HL-60/S4 treated with phorbol 12-myristate 13-acetate at 8.2 ng/mL for 4 days and 3 days (cell line): ENCODE measurements around the gene SFRP4.
"Not testable (repeated sequence)": the region's sequence is repeated elsewhere in the genome, so short reads cannot be mapped to it uniquely, and the experiment has no call there.

Experiments used
- in situ Hi-C: fragments of 300-500 bp; cut with MboI; formaldehyde crosslinking; loops from 2 replicates; pipeline ENCODE4 v1.15.0; 2022; ENCODE audit warnings: low sequenced_read_pairs

The SFRP4 gene

GRCh38 chr7:37916673-37917660, at the start of gene SFRP4:
SFRP4 (minus strand) TSS chr7:37916817; CDS start chr7:37916537, 280 bp downstream.
- in situ Hi-C loops = loop anchor here (25.0 kb wide), 2 partner anchors 295 to 420 kb away; no protein-coding TSS in a partner anchor

GRCh38 chr7:37964196-37964595, 47.6 kb upstream of the SFRP4 start:
- in situ Hi-C loops = no loop called here

GRCh38 chr7:37961251-37961650, 44.6 kb upstream of the SFRP4 start:
- in situ Hi-C loops = no loop called here

GRCh38 chr7:37960483-37960882, 43.9 kb upstream of the SFRP4 start:
- in situ Hi-C loops = no loop called here

DNA sequence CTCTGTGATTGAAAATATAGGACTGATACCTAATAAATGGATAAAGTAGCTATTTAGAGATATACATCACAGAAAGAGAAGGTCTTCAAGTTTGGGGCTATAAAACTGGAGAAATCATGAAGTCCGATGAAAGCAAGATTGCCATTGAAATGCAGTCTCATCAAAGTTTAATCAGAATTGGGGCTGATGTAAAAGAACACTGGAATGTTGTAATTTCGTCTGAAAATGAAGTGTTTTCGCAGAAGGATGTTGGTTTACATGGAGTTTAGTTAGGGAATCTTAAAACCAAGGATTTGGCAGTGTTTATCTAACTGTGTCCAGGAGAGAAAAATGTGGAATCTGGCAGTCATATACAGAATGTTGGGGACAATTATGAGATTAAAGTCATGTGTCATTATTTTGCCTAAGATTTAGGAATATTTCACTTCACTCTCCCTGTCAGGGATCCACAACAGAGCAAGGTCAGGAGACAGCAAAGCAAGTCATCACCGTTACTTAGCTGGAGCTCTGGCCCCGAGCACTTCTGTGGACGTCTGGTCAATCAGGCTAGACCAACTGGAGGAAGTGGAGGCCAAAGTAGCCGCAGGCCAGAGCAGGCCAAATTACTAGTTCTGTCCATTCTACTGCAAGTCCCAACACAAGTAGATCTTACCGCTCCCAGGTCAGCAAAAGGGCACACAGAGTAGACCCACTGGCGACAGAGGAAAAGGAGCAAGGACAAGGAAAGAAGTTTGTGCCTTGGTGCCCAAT, 40.8 kb upstream of the SFRP4 start:
- in situ Hi-C loops = no loop called here

DNA sequence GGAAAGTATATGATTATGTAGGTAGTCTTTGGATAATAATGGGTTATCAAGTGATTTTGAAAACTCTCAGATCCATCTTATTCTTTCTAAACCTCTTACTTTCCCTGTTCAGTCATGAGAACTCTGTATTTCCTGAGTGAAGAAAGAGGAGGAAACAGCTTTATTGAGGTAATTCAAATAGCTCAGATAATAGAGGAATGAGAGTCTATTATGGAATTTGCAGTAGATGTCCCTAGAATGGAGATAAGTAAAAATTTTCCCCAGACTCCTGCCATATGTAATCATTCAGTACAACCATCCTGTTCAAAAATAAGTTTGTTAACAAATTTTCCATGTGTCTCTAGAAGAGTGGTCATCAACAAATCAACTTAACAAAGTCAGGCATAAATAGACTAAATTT, 40.2 kb upstream of the SFRP4 start:
- in situ Hi-C loops = no loop called here

- in situ Hi-C loops = not testable (repeated sequence)
These were observed 37.6 kb upstream of the SFRP4 start for GRCh38 chr7:37954217-37954616.

- in situ Hi-C loops = no loop called here
These were observed 35.6 kb upstream of the SFRP4 start for GRCh38 chr7:37952240-37952639.

DNA sequence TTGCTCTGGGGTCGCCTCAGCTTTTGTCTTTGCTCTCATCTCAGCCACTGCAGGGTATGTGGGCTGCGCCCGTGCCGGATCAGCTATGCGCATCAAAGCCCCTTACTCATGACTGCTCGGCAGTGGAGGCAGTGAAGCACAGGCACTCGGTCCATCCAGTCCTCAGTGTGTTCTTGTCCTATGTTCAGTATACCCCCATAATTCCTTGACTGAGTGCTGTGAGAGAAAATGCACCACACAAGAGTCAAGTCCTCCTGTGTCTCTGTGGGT, 31.3 kb upstream of the SFRP4 start:
- in situ Hi-C loops = no loop called here

- in situ Hi-C loops = no loop called here
These were observed 30.7 kb upstream of the SFRP4 start for GRCh38 chr7:37947138-37947940.

- in situ Hi-C loops = no loop called here
These were observed 28.7 kb upstream of the SFRP4 start for GRCh38 chr7:37945336-37945735.

DNA sequence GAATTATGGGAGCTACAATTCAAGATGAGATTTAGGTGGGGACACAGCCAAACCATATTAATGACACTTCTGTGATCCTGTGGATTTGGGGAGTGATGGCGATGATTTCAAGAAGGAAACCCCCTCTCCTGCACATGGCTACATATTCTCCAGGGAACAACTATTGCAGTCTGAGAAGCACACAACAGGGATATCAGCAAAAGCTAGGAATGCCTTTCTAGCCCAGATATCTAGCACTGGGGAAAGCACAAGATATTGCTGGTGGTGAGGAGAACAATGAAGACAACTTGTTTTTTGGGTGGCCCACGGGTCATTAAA, 28.1 kb upstream of the SFRP4 start:
- in situ Hi-C loops = no loop called here

DNA sequence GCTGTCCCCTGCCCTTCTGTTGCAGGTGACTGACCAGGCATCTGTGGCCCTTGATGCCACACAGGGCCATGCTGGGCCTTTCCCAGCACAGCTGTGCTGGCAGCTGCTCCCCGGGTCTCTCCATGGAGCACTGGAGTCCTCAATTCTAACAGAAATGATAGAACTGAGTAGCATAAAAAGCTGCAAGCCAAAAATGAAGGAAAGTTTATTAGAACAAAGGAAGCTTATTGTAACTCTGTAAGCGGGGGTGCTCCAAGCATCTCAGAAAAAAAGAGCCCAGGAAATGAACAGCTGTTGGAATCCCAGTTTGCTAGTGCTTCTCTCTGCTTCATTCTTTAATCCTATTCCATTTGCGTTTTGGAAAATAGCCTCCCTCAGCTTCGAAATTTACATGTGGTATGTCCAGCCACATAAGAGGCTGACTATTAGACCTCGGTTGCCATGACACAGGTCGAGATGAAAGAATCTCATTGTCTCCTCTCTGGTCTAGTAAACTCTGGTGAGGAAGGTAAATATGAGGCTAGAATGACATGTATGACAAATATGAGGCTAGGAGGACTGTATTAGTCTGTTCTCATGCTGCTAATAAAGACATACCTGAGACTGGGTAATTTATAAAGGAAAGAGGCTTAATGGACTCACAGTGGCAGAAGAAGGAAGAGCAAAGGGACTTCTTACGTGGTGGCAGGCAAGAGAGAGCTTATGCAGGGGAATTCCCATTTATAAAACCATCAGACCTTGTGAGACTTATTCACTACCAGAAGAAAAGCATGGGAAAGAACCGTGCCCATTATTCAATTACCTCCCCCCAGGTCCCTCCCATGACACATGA, 27.5 kb upstream of the SFRP4 start:
- in situ Hi-C loops = no loop called here

- in situ Hi-C loops = no loop called here
These were observed 26.5 kb upstream of the SFRP4 start for GRCh38 chr7:37942934-37943610.

GRCh38 chr7:37933018-37933566, 16.5 kb upstream of the SFRP4 start:
- in situ Hi-C loops = no loop called here

DNA sequence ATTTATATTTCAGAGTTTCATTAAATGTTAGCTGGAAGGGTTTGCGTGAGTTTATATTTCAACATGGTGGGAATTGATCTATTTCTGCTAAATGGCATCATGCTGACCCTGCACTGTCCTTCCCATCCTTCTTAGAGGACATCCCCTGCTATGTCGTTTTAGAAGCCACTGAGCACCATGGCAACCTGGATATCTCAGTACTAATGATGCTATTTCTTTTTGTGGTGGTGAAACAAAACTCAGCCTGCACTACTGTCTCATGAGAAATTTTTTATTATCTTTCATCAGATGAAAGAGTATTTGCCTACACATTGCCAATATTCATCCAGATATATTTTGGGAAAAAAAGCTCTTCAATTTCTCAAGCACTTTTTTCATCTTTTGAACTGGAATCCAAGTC, 15.9 kb upstream of the SFRP4 start:
- in situ Hi-C loops = no loop called here

- in situ Hi-C loops = no loop called here
These were observed 13.8 kb upstream of the SFRP4 start for GRCh38 chr7:37930226-37930948.

GRCh38 chr7:37928878-37929277, 12.3 kb upstream of the SFRP4 start:
- in situ Hi-C loops = no loop called here
